Measurements from ENCODE around the gene MISP3.

DNA sequence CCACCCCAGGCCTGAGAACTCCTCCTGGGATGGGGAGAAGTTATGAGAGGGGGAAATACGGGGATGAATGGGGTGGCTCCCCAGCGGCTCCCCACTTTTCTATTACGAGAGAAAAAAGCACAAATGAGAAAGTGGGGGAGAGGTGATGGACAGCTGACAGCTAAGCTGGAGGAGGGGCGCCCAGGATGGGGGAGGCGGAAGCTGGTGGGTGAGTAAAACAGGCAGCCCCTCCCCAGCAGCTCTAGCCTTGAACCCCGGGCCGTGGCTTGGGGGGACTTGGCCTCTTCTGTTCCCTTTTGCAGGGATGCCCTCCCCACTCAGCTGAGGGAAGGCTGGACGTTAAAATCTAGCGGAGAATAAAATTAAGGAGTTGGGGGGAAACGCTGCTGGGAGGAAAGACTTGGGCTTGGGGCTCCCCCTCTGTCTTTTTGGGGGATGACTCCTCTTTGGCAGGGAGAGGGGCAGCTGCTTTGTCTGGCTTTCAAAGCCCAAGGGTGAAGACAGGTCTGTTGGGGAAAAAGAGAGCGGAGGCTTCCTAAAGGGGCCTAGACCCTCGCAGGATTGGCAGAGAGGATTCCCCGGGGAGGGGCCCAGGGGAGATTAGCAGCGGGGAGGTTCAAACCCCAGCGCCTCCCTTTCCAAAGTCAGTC is 19.4 kb downstream of the MISP3 start:
- TF ChIP-seq CTCF (IDR thresholded peaks at IDR 0.05), result no peak
- no peak for TF ChIP-seq POLR2A (IDR thresholded peaks at IDR 0.05)
